Endothelial cell of umbilical vein (primary cell): ENCODE results near the gene LCN2. TPM values are rescaled to one million over a fixed set of nuclear protein-coding genes. Genes with fewer than 3 reads are reported as not detected.

ENCODE experiments used
- BruUV-seq: library from RNA; stranded (reverse); fragments of 400-500 nt; replicated peaks from 2 replicates; lab custom pipeline; 2021; lab: Mats Ljungman, UMichigan
- CTCF ChIA-PET: fragments of 300-600, 350-600 bp; sonication (Branson Sonifier 250); formaldehyde crosslinking; loops from one replicate; lab custom pipeline; 2021; ENCODE audit warnings: antibody characterized with exemption, inconsistent platforms; lab: Charles Lee
- POLR2A ChIA-PET: fragments of 300-600, 350-600 bp; sonication (Branson Sonifier 250); formaldehyde crosslinking; loops from one replicate; lab custom pipeline; 2021; ENCODE audit warnings: antibody characterized with exemption, inconsistent platforms; lab: Charles Lee
- DNase-seq: peaks from one replicate; pipeline ENCODE4 v3.0.0-alpha.2; 2011; ENCODE audit warnings: low read depth, low spot score
- FAIRE-seq: peaks from 2 replicates; lab custom pipeline; 2011; peaks lifted over from hg19 to GRCh38; lab: Jason Lieb, UNC
- H2AFZ ChIP-seq: 2 replicates; pipeline ENCODE4 v1.6.0; 2012; ENCODE audit warnings: low read depth, low read length, control low read depth, inconsistent platforms
- H3K27ac ChIP-seq: 2 replicates; pipeline ENCODE4 v1.5.1; 2011; ENCODE audit warnings: low read depth, mild to moderate bottlenecking, control low read depth, low read length, moderate library complexity; ENCODE audit not compliant: insufficient read depth
- H3K27me3 ChIP-seq, 2 experiments: 2 replicates each; pipeline versions ENCODE4 v1.6.0 to v1.6.1; 2011; ENCODE audit warnings: low read length in 2 of 2, mixed read lengths in 1 of 2; ENCODE audit not compliant: control insufficient read depth in 2 of 2, insufficient read depth in 2 of 2
- H3K36me3 ChIP-seq, 2 experiments: 2 replicates in 1 of 2; 3 replicates in 1 of 2; pipeline ENCODE4 v1.5.1; 2011; ENCODE audit warnings: low read length in 2 of 2, mild to moderate bottlenecking in 1 of 2, moderate library complexity in 1 of 2; ENCODE audit not compliant: control insufficient read depth in 2 of 2, insufficient read depth in 2 of 2; ENCODE audit errors: extremely low read depth in 1 of 2
- H3K4me1 ChIP-seq: 3 replicates; pipeline ENCODE4 v1.5.1; 2011; ENCODE audit warnings: mild to moderate bottlenecking, low read length; ENCODE audit not compliant: control insufficient read depth, insufficient read depth; ENCODE audit errors: extremely low read depth
- H3K4me2 ChIP-seq: 2 replicates; pipeline ENCODE4 v1.6.1; 2011; ENCODE audit warnings: low read length, control low read depth, mixed read lengths; ENCODE audit not compliant: insufficient read depth
- H3K4me3 ChIP-seq, 3 experiments: fragments of 200-600 bp in 1 of 3; sonication (generic), shearing (Covaris generic) in 1 of 3; replicated peaks in 1 of 3; 2 replicates each; pipeline ENCODE4 v1.5.1; 2011 to 2016; ENCODE audit warnings: control low read depth in 3 of 3, low read length in 3 of 3, mild to moderate bottlenecking in 2 of 3, inconsistent platforms in 1 of 3, low read depth in 1 of 3, moderate library complexity in 1 of 3; ENCODE audit not compliant: insufficient read depth in 1 of 3
- H3K79me2 ChIP-seq: 2 replicates; pipeline ENCODE4 v1.6.0; 2012; ENCODE audit warnings: low read length, inconsistent platforms; ENCODE audit not compliant: control insufficient read depth, insufficient read depth
- H3K9ac ChIP-seq: replicated peaks from 2 replicates; pipeline ENCODE3; 2011; ENCODE audit warnings: low read length, control low read depth; ENCODE audit not compliant: insufficient read depth; ENCODE audit errors: extremely low read depth
- H3K9me1 ChIP-seq: replicated peaks from 3 replicates; pipeline ENCODE4 v1.6.0; 2011; ENCODE audit warnings: mild to moderate bottlenecking, low read length; ENCODE audit not compliant: control insufficient read depth, insufficient read depth; ENCODE audit errors: extremely low read depth
- H3K9me3 ChIP-seq: replicated peaks from 2 replicates; pipeline ENCODE4 v1.5.1; 2012; ENCODE audit warnings: low read length, inconsistent platforms; ENCODE audit not compliant: control insufficient read depth, insufficient read depth
- H4K20me1 ChIP-seq: replicated peaks from 2 replicates; pipeline ENCODE3; 2011; ENCODE audit warnings: mild to moderate bottlenecking, low read length; ENCODE audit not compliant: control insufficient read depth, insufficient read depth; ENCODE audit errors: extremely low read depth
- CTCF ChIP-seq, 2 donors: IDR thresholded peaks; 1 replicate in 1 of 2; 2 replicates in 1 of 2; pipeline ENCODE4 v1.5.1; 2011; ENCODE audit warnings: low read length in 2 of 2, mild to moderate bottlenecking in 2 of 2, moderate library complexity in 2 of 2, control low read depth in 1 of 2, inconsistent platforms in 1 of 2, low read depth in 1 of 2; ENCODE audit not compliant: insufficient read depth in 1 of 2; ENCODE audit errors: extremely low read depth in 1 of 2
- EZH2 ChIP-seq: IDR thresholded peaks from 2 replicates; pipeline ENCODE4 v1.6.1; 2012; ENCODE audit warnings: borderline replicate concordance, low read depth, mild to moderate bottlenecking, moderate library complexity, low read length, inconsistent platforms; ENCODE audit not compliant: severe bottlenecking
- FOS ChIP-seq: IDR thresholded peaks from 2 replicates; pipeline ENCODE4 v1.6.1; 2011; ENCODE audit warnings: mild to moderate bottlenecking, low read length, moderate library complexity, borderline replicate concordance; ENCODE audit not compliant: insufficient read depth
- GATA2 ChIP-seq: IDR thresholded peaks from 2 replicates; pipeline ENCODE4 v1.7.0; 2011; ENCODE audit warnings: low read depth, mild to moderate bottlenecking, moderate library complexity, mixed read lengths, low read length; ENCODE audit not compliant: insufficient read length, insufficient read depth
- JUN ChIP-seq: IDR thresholded peaks from 2 replicates; pipeline ENCODE4 v1.6.1; 2011; ENCODE audit warnings: borderline replicate concordance, low read depth; ENCODE audit not compliant: insufficient read length, insufficient read depth
- MYC ChIP-seq: IDR thresholded peaks from one replicate; pipeline ENCODE4 v1.6.1; 2011; ENCODE audit warnings: mild to moderate bottlenecking, low read depth, low read length
- POLR2A ChIP-seq: IDR thresholded peaks from 2 replicates; pipeline ENCODE4 v1.6.1; 2012; ENCODE audit warnings: low read depth, mild to moderate bottlenecking, control low read depth, low read length
- POLR2AphosphoS5 ChIP-seq: IDR thresholded peaks from 2 replicates; pipeline ENCODE4 v1.6.1; 2012; ENCODE audit warnings: low read depth, mild to moderate bottlenecking, control low read depth, low read length, moderate library complexity; ENCODE audit not compliant: insufficient read depth
- dilution Hi-C: fragments of 300-500 bp; cut with MboI; formaldehyde crosslinking; loops from one replicate; pipeline ENCODE4 v1.15.0; 2019; ENCODE audit warnings: low sequenced_read_pairs; ENCODE audit not compliant: extremely low pct_ligation_motif_present
- intact Hi-C: fragments of 100-400 bp; cut with micrococcal nuclease; formaldehyde crosslinking; loops from one replicate; pipeline ENCODE4 v1.10.0; 2022
- polyA plus RNA-seq, 4 experiments: library from polyadenylated mRNA; depleted of rRNA in 3 of 4; stranded (reverse) in 3 of 4; unstranded in 1 of 4; fragments of >200 nt; gene quantifications; 2 replicates each; pipeline versions ENCODE4 v1.2.1 to v1.2.3, GENCODE V29; 2011 to 2012; ENCODE audit warnings: missing spikeins in 1 of 4
- total RNA-seq: library from RNA; stranded (reverse); gene quantifications from 2 replicates; pipeline ENCODE4 v1.2.3, GENCODE V29; 2021
- TF ChIP-seq, protein P1 (sequence below): IDR thresholded peaks from 2 replicates; pipeline ENCODE4 v1.6.1; 2011; ENCODE audit not compliant: insufficient read depth, insufficient read length

Gene LCN2
- total and polyA plus RNA-seq, 2 donors (not counting 3 experiments of a cell fraction or from before 2014, with no cell fraction given), result not detected

GRCh38 chr9:128185979-128186965 is 37.0 kb downstream of the LCN2 start:
- H3K27ac ChIP-seq, result no peak overlapping the region
- no peak for DNase-seq
- no peak overlapping the region for H3K4me3 ChIP-seq
- H3K36me3 ChIP-seq, result peaks cover 12 to 32% of the 10 kb centered on the region in 2 experiments
- dilution Hi-C loops (no loop called here), intact Hi-C loops (no loop called here)
- H3K9me1 ChIP-seq, result no peaks in the 10 kb centered on the region
- POLR2A ChIA-PET, result no interaction called here
- H2AFZ ChIP-seq, result no peak overlapping the region
- peaks cover 17% of the 10 kb centered on the region for H3K79me2 ChIP-seq
- no TSS peak for BruUV-seq
- H3K9me3 ChIP-seq, result no peaks in the 10 kb centered on the region
- H4K20me1 ChIP-seq, result no peaks in the 10 kb centered on the region
- TF ChIP-seq POLR2A, result no peak
- no peak for TF ChIP-seq EZH2
- TF ChIP-seq, protein P1, sequence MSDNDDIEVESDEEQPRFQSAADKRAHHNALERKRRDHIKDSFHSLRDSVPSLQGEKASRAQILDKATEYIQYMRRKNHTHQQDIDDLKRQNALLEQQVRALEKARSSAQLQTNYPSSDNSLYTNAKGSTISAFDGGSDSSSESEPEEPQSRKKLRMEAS, result no peak
- TF ChIP-seq POLR2AphosphoS5, result no peak
- TF ChIP-seq CTCF (IDR thresholded peaks at IDR 0.05; ENCODE audit: extremely low read depth in 1 of 2, insufficient read depth in 1 of 2, low read depth in 1 of 2, low read length in 2 of 2), result no peak
- no peak for TF ChIP-seq FOS
- no peak for TF ChIP-seq GATA2
- TF ChIP-seq MYC, result no peak
- no peak for TF ChIP-seq JUN
- no peak for FAIRE-seq
- H3K4me1 ChIP-seq, result peaks cover 7% of the 10 kb centered on the region
- CTCF ChIA-PET, result interaction anchor here (0.6 kb wide), 1 partner anchor 11 kb away, joined by 3 read pairs; no protein-coding TSS in a partner anchor
- H3K4me2 ChIP-seq, result no peak overlapping the region
- no peaks in the 10 kb centered on the region for H3K27me3 ChIP-seq
- no peak overlapping the region for H3K9ac ChIP-seq
